GM10248 (cell line): ENCODE results near the gene VANGL2.
A peak's percentile ranks its signal among the peaks of the same experiment; 100 is the strongest.

Experiments
- CTCF ChIA-PET: fragments of 300-600 bp; sonication (Branson Sonifier 250); formaldehyde crosslinking; extraction: SDS; loops from one replicate; lab custom pipeline; 2021; ENCODE audit warnings: antibody characterized with exemption; lab: Yijun Ruan, JAX
- POLR2A ChIA-PET: fragments of 350-650 bp; sonication (Branson Sonifier 250); formaldehyde crosslinking; extraction: SDS; loops from one replicate; lab custom pipeline; 2020; ENCODE audit warnings: antibody characterized with exemption; lab: Yijun Ruan, JAX
- DNase-seq: peaks from one replicate; pipeline ENCODE4 v3.0.0; 2012; ENCODE audit errors: extremely low spot score
- CTCF ChIP-seq: IDR thresholded peaks from 2 replicates; pipeline ENCODE4 v1.5.1; 2012; ENCODE audit warnings: mild to moderate bottlenecking, low read depth; ENCODE audit errors: extremely low read depth, missing control alignments, control extremely low read depth

The VANGL2 gene

DNA sequence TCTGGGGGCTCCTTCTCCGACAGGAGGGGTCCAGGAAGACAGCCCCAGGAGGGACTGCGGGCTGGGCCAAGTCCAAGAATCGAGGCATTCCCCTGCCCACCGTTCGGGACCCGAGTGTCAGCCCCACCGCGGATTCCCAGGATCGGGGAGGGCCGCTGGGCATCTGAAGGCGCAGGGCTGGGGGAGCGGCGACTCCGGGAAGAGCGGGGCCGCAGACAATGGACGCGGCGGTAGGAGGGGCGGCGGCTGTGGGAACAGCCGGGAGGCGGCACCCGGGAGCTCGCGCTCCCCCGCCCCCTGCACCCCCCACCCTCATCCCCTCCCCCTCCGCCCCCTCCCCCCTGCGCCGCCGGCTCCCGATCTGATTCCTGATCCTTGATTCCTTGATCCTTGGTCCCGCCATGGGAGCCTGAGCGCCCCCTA is at the start of gene VANGL2:
Gene VANGL2, plus strand, starts transcription at position 342 of the 423 bp plus-strand sequence. CDS start 15,274 bp downstream, outside the sequence.
- POLR2A ChIA-PET: no interaction called here
- no peak for TF ChIP-seq CTCF
- CTCF ChIA-PET: interaction anchor here (0.9 kb wide), 1 partner anchor 24 kb away, joined by 3 read pairs; no protein-coding TSS in a partner anchor
- DNase-seq: peak; percentile 66

- CTCF ChIA-PET: interaction anchor here (1.0 to 2.9 kb wide), 13 partner anchors 11 to 305 kb away, joined by 3 to 20 read pairs (median 4); no protein-coding TSS in a partner anchor
- no peak for TF ChIP-seq CTCF
- POLR2A ChIA-PET: interaction anchor here (1.1 kb wide), 1 partner anchor 153 kb away, joined by 3 read pairs; no protein-coding TSS in a partner anchor
- no peak for DNase-seq
Measured at GRCh38 chr1:160351629-160352028, 48.7 kb upstream of the VANGL2 start.

GRCh38 chr1:160352555-160352954 is 47.8 kb upstream of the VANGL2 start:
- TF ChIP-seq CTCF: no peak
- ChIA-PET POLR2A (interaction anchor here (0.9 kb wide), 1 partner anchor 14 kb away, joined by 4 read pairs; the partner anchor contains the start of gene NHLH1), CTCF (interaction anchor here (0.6 to 3.9 kb wide), 8 partner anchors 8 to 274 kb away, joined by 3 to 23 read pairs (median 4); no protein-coding TSS in a partner anchor)
- no peak for DNase-seq

DNA sequence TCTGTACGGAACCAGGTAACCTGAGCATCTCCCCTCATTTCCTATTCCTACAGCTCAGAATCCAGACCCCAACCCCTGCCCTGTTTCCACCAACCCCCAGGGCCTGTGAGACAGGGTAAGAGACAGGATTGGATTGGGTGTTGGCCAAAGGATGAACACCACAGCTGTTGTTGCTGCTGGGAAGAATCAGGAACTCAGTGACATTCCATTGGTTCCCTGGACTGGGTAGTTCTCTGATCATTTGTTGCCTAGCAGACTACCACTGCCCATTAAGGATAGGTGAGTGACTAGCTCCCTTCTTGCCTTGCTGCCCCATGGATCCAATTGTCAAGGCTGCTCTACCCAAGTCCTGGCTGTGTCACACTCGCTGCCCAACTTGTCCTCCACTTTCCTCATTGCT is 47.1 kb upstream of the VANGL2 start:
- no peak for DNase-seq
- POLR2A ChIA-PET: interaction anchor here (0.9 to 1.4 kb wide), 2 partner anchors 10 to 13 kb away, joined by 3 to 4 read pairs; partner anchors contain the start of gene NHLH1
- CTCF ChIA-PET: interaction anchor here (0.6 to 3.9 kb wide), 9 partner anchors 7 to 254 kb away, joined by 3 to 23 read pairs (median 5); no protein-coding TSS in a partner anchor
- no peak for TF ChIP-seq CTCF

DNA sequence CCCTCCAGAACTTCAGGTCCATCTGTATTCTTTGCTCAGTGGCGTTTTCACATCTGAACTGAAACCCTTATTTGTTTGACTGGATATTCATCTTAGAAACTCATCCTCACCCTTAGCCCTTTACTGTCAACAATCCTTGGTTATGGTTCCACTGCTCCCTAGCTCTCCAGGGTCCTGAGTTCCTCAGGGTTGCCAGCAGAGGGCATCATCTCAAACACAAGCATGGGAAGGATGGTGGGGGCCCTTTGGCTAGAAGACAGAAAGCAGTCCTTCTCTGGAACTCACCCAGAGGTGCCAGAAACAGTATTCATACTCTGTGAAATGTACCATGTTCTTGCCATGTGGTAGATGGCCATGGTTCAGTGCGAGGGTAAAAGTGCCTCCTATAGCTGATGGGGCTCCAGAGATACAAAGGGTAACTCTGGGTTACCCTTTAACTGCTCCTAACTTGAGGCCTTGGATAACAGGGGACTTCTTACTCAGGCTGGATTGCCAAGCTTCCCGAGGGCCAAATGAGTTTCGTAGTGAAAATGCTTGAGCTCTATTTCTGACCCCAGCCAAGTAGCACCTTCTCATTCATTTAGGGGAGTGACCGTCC is 45.9 kb upstream of the VANGL2 start:
- CTCF ChIA-PET: interaction anchor here (0.9 to 3.9 kb wide), 14 partner anchors 9 to 255 kb away, joined by 3 to 24 read pairs (median 6); partner anchors contain the start of gene NHLH1
- peak; percentile 40 for TF ChIP-seq CTCF
- DNase-seq: no peak
- POLR2A ChIA-PET: interaction anchor here (0.8 to 1.4 kb wide), 3 partner anchors 8 to 252 kb away, joined by 3 read pairs; no protein-coding TSS in a partner anchor

DNA sequence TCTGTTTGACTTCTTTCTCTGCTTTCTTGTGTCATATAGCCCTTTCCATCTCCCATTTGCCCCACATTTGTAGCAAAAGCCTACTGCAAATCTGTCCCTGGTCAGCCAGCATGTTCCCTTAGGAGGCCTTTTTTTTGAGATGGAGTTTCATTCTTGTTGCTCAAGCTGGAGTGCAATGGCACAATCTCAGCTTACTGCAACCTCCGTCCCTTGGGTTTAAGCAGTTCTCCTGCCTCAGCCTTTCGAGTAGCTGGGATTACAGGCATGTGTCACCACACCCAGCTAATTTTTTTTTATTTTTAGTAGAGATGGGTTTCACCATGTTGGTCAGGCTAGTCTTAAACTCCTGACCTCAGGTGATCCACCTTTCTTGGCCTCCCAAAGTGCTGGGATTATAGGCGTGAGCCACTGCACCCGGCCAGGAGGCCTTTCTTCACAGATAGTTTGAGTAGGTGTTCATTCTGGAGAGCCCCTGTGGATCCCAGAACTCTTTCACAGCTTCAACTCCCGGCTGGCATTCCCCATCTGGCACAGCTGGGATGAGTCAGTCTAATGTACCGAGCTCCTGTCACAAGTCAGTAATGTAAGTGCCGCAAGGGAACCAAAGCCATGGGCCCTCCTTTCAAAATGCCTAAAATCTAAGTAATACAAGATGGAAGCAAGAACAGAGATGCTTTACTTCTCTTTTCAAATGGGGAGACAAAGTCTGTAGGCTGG is 42.9 kb upstream of the VANGL2 start:
- POLR2A ChIA-PET: no interaction called here
- no peak for DNase-seq
- CTCF ChIA-PET: interaction anchor here (0.7 to 3.3 kb wide), 8 partner anchors 9 to 249 kb away, joined by 3 to 17 read pairs (median 4); no protein-coding TSS in a partner anchor
- no peak for TF ChIP-seq CTCF
